ENCODE measurements around the gene LGALS1.

Gene LGALS1

DNA sequence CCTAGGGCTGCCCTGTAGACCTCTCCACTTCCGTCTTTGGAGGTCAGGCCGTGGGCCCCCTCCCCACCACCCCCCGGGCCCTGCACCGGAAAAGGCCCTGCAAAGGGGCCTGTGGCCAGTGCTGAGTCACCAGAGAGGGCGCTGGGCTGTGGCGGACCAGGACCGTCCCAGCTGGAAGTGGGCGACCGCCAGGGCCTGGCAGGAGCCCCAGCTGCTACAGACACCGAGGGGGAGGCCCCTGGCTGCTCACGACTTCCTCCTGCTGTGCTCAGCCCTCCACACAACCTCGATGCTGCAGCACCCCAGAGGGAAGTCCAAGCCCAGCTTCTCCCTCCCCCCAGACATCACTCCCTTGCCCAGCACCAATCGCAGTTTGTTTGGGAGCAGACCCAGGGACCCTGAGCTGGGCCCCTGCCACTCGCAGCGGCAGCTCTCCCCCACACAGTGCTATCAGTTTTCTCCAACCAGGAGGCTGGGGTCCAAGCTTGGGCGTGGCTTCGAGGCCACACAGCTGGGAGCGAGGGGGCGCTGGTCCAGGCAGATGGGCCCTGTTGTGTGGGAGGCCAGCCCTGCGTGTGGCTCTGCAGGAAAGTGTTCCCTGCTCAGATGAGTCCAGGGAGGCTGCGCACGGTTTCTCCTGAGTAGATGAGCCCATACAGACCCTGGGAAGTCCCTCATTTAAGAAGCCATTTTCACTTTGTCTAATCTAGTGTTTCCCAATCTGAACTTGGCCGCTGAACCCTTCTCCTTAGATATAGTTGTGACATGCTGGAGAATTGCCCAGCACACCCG, 41.6 kb upstream of the LGALS1 start:
- peak; percentile 93 for DNase-seq (ENCODE audit: low spot score)
- TF ChIP-seq, protein P1, sequence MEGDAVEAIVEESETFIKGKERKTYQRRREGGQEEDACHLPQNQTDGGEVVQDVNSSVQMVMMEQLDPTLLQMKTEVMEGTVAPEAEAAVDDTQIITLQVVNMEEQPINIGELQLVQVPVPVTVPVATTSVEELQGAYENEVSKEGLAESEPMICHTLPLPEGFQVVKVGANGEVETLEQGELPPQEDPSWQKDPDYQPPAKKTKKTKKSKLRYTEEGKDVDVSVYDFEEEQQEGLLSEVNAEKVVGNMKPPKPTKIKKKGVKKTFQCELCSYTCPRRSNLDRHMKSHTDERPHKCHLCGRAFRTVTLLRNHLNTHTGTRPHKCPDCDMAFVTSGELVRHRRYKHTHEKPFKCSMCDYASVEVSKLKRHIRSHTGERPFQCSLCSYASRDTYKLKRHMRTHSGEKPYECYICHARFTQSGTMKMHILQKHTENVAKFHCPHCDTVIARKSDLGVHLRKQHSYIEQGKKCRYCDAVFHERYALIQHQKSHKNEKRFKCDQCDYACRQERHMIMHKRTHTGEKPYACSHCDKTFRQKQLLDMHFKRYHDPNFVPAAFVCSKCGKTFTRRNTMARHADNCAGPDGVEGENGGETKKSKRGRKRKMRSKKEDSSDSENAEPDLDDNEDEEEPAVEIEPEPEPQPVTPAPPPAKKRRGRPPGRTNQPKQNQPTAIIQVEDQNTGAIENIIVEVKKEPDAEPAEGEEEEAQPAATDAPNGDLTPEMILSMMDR (IDR thresholded peaks at IDR 0.05; ENCODE audit: borderline replicate concordance, control extremely low read depth, extremely low read depth, insufficient read depth, missing control alignments), result peak; percentile 27
- in situ Hi-C loops (cut with MboI; ENCODE audit: low sequenced_read_pairs, unreplicated experiment), result no loop called here

DNA sequence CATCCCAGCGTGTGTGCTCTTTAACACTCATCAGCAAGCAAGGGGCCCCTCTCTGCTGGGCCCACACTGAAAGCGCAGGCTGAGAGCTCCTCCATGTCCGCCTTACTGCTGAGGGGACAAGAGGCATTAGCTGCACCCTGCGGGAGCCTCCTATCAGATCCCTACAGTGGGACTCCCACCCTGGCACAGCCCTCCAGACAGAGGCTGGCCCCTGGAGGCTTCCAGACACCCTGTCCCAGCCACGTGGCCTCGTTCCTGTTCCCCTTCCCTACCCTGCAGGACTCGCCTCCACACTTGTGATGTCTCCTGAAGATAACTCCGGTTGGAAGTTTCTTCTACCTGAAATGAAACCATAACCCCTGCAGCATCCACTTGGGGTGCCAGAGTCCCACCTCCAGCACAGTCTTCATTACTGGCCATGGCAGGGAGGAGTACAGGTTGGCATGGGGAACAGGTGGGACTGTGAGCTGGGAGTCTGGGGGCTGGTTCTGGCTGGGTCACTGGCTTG, 41.0 kb upstream of the LGALS1 start:
- DNase-seq (ENCODE audit: low spot score), result no peak
- in situ Hi-C loops (cut with MboI; ENCODE audit: low sequenced_read_pairs, unreplicated experiment), result no loop called here
- TF ChIP-seq, protein P1 (IDR thresholded peaks at IDR 0.05; ENCODE audit: borderline replicate concordance, control extremely low read depth, extremely low read depth, insufficient read depth, missing control alignments), result peak; percentile 37

DNA sequence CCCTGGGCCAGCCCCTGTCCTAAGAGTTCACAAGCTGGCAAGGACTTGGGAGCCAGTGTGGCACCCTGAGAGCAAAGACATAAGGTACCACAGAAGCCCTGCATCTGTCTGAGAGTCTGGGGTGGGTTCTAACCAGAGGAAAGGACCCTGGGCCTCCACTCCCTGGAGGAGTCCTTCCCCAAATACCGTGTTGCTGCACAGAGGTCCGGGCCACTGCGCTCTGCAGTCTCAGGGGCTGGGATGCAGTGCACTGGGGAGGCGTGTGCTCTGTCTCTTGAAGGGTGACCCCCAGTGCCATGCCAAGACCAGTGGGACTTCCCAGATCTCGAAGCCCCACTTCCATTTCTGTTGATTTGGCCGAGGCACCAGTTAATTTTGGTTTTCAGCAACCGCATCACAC, 40.3 kb upstream of the LGALS1 start:
- no peak for DNase-seq (ENCODE audit: low spot score)
- TF ChIP-seq, protein P1 (IDR thresholded peaks at IDR 0.05; ENCODE audit: borderline replicate concordance, control extremely low read depth, extremely low read depth, insufficient read depth, missing control alignments), result no peak
- in situ Hi-C loops (cut with MboI; ENCODE audit: low sequenced_read_pairs, unreplicated experiment), result no loop called here

DNA sequence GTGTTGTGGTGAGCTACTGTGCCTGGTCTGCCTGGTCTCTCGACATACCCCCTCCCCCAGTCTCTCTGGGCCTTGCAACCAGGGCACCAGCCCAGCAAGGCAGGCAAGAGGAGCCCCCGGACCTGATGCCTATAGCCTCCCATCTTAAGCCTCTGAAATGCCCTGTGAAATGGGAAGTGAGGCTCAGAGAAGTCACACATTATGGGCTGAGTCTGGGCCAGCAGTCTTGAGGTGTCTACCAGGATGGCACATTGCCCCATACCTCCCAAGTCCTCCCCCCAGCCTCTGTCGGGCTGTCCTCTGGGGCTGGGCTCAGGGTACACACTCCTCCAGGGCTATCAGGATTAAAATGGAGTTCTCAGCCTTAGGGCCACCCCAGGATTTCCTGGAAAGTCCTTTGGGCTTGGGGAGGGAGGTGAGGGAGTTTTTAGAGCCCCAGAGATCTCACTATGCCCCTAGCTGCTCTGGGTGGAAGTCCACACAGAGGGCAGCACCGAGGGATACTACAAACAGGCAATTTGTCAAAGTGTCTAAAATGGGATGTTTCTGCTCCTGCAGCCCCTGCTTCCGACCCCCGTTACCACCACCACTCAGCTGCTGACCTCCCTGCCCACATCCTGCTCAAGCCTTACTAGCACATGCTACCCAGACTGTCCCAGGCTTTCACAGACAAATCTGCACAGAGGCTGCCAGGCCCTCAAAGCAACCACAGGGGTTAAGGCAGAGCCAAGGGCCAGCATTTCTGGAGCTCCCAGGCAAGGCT, 39.1 kb upstream of the LGALS1 start:
- TF ChIP-seq, protein P1 (IDR thresholded peaks at IDR 0.05; ENCODE audit: borderline replicate concordance, control extremely low read depth, extremely low read depth, insufficient read depth, missing control alignments), result peak; percentile 22
- in situ Hi-C loops (cut with MboI; ENCODE audit: low sequenced_read_pairs, unreplicated experiment), result no loop called here
- no peak for DNase-seq (ENCODE audit: low spot score)

DNA sequence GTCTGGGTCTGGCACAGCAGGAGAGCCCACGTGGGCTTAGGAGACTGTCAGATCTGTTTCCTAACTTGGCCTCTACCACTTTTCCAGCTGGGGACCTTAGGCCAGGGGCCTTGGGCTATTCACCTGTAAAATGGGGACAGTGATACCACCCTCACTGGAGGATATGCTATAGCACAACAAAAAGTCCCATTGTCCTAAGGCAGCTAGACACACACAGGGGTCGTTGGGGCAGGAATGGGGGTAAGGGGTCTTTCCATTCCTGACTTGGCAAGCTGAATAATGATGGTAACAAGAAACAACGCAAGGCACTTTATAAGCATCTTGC, 38.5 kb upstream of the LGALS1 start:
- TF ChIP-seq, protein P1 (IDR thresholded peaks at IDR 0.05; ENCODE audit: borderline replicate concordance, control extremely low read depth, extremely low read depth, insufficient read depth, missing control alignments), result no peak
- in situ Hi-C loops (cut with MboI; ENCODE audit: low sequenced_read_pairs, unreplicated experiment), result no loop called here
- DNase-seq (ENCODE audit: low spot score), result no peak

DNA sequence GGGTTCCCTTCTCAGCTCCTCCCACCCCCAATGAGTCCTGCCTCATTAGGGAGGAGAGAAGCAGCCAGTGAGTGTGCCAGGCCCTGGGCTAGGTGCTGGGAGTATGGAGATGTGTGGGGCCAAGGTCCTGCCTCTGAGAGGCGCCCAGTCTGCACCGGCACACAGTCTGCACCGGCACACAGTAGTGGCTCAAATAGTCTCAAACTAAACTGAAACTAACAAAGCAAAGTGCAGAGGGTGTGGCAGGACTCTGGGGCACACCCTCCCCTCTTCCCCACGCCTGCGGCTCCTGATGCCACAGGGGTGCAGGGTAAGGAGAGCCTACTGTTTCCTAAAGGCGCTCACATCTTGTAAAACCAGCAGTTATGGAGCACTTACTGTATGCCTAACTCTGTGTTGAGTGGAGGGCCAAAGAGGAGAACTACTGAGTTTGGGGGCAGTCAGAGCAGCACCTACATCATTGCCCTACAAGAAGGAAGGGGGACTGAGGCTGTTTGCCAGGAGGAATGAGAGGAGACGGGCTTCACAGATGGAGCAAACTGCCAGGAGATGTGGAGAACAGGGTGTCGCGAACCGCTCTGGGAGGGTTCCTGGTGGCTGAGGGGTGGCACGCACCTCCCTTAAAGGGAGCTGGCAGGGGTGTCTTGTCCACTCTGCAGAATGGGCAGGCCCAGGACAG, 36.9 kb upstream of the LGALS1 start:
- TF ChIP-seq, protein P1 (IDR thresholded peaks at IDR 0.05; ENCODE audit: borderline replicate concordance, control extremely low read depth, extremely low read depth, insufficient read depth, missing control alignments), result no peak
- DNase-seq (ENCODE audit: low spot score), result no peak
- in situ Hi-C loops (cut with MboI; ENCODE audit: low sequenced_read_pairs, unreplicated experiment), result no loop called here
